Measurements from ENCODE around the gene ZP2. TPM values are rescaled to one million over a fixed set of nuclear protein-coding genes. Genes with fewer than 3 reads are reported as not detected.

The ZP2 gene
- total RNA-seq, 2 experiments from 2014 or later = not detected

DNA sequence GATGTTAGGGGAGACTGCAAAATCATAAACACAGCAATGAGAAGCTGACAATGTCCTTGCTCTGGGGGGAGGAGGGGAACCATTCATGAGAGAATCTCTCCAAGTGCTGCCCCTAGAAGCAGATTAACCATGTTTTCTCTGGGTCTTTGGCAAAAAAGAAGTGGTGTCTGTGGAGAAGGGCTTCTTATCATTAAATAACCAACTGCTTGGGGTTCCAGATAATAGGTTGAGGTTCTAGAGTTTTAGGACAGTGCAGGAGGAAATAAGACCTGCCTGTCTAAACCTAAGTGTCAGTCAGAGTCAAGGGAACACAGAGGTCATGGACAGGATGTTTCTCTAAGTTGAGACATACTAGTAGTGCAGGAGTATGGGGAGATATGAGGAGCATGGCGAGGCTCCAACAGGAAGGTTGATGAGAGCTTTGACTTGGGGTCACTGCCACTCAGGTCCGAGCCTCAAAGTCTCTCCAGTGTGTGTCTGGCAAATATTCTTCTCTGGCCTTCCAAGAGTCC lies 17.0 kb upstream of the ZP2 start:
- CTCF ChIA-PET = no interaction called here
- DNase-seq (no peak), ATAC-seq (no peak)
- Mint-ChIP-seq H3K36me3 (no peaks in the 10 kb centered on the region), H3K9me3 (ENCODE audit: low read depth) (no peaks in the 10 kb centered on the region), H3K4me1 (peaks cover 6% of the 10 kb centered on the region), H3K27ac (no peak overlapping the region), H3K4me3 (no peak overlapping the region), H3K27me3 (peaks cover 76% of the 10 kb centered on the region)

DNA sequence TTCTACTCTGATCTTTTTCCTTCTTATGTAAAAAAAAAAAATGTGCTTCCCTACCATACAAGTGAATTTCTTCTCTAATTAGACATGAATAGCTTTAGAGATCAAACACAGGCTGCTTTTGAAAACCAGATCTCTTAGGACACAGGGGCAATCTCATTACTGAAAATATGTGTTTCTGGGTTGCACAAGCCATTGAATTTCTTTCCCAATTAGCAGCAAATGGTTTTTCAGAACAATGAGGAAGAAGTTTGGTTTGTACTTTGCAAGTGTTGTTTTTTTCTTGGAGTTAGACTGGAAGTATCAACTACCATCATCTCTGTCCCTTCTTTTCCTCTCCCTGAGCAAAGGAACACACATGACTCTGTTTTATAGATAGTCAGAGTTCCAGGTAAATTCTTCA lies 16.5 kb upstream of the ZP2 start:
- DNase-seq (no peak), ATAC-seq (no peak)
- peaks cover 75% of the 10 kb centered on the region for H3K27me3 Mint-ChIP-seq
- H3K36me3 Mint-ChIP-seq = no peaks in the 10 kb centered on the region
- no peak overlapping the region for H3K27ac Mint-ChIP-seq
- H3K9me3 Mint-ChIP-seq (ENCODE audit: low read depth) = no peaks in the 10 kb centered on the region
- H3K4me1 Mint-ChIP-seq = peaks cover 6% of the 10 kb centered on the region
- CTCF ChIA-PET = no interaction called here
- no peak overlapping the region for H3K4me3 Mint-ChIP-seq

DNA sequence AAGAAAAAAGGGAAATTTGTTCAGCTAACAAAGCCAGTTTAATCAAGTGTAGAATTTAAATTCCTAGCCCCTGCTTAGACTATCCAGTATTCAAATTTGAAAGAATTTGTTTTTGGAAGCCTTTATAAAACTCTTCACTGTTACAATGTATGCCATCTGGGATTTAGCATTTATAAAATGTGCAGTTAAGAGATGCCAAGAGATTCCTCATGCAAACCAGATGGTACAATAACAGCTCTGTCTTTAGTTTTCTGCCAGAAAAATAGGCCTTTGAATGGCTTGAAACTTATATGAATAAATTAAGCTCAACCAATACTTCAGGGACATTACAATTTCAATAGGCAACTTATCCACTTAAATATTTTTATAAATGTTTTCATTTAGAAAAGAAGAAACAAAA lies 15.4 kb upstream of the ZP2 start:
- no peak for ATAC-seq
- CTCF ChIA-PET = interaction anchor here (1.0 kb wide), 1 partner anchor 1094 kb away, joined by 4 read pairs; no protein-coding TSS in a partner anchor
- Mint-ChIP-seq H3K9me3 (ENCODE audit: low read depth) (no peaks in the 10 kb centered on the region), H3K27ac (no peak overlapping the region), H3K36me3 (no peaks in the 10 kb centered on the region), H3K4me3 (no peak overlapping the region), H3K4me1 (peaks cover 6% of the 10 kb centered on the region), H3K27me3 (peaks cover 77% of the 10 kb centered on the region)
- no peak for DNase-seq

DNA sequence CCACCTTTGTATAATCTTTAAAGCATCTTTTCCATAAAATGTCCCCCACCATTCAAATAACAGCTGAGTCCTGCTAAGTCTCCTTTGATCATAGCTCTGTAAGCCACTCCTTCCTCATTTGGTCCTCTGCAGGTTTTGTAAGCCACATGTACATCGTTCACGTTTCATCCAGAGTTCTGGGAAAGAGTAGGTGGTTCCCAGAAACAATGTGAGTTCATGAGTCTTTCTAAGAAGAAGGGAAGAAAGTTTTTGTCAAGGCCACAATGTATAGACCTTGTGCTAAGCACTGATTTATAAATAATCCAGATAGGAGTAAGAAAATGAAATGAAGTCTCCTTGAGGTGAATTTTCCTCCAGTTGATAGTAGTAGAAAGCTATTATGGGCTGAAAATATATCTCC lies 13.4 kb upstream of the ZP2 start:
- Mint-ChIP-seq H3K4me3 (no peak overlapping the region), H3K27ac (no peak overlapping the region), H3K4me1 (peaks cover 6% of the 10 kb centered on the region), H3K27me3 (peaks cover 73% of the 10 kb centered on the region), H3K36me3 (no peaks in the 10 kb centered on the region), H3K9me3 (ENCODE audit: low read depth) (no peaks in the 10 kb centered on the region)
- DNase-seq (no peak), ATAC-seq (no peak)
- CTCF ChIA-PET = interaction anchor here (1.0 kb wide), 1 partner anchor 37 kb away, joined by 3 read pairs; no protein-coding TSS in a partner anchor

DNA sequence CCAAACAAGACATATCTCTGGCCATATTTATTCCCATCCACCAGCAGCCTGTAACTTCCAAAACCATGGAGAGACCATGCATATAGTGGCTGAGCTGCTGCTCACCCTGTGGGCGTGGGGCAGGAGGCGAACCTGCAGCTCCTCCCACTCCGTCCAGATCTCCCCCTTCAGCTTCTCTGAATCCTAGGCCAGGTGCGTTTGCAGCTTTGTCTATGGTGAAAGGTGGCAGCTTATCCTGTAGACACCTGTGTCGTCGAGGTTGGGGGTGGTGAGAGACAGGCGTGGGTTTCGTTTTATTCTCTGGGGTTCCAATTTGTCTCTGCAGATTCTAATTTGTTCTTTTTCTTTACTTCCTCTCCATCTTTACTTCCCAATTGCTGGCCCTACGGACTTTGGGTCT lies 12.4 kb upstream of the ZP2 start:
- CTCF ChIA-PET = no interaction called here
- H3K36me3 Mint-ChIP-seq = no peaks in the 10 kb centered on the region
- no peak overlapping the region for H3K4me3 Mint-ChIP-seq
- H3K9me3 Mint-ChIP-seq (ENCODE audit: low read depth) = no peaks in the 10 kb centered on the region
- H3K4me1 Mint-ChIP-seq = peaks cover 6% of the 10 kb centered on the region
- no peak overlapping the region for H3K27ac Mint-ChIP-seq
- DNase-seq (no peak), ATAC-seq (no peak)
- peaks cover 64% of the 10 kb centered on the region for H3K27me3 Mint-ChIP-seq

DNA sequence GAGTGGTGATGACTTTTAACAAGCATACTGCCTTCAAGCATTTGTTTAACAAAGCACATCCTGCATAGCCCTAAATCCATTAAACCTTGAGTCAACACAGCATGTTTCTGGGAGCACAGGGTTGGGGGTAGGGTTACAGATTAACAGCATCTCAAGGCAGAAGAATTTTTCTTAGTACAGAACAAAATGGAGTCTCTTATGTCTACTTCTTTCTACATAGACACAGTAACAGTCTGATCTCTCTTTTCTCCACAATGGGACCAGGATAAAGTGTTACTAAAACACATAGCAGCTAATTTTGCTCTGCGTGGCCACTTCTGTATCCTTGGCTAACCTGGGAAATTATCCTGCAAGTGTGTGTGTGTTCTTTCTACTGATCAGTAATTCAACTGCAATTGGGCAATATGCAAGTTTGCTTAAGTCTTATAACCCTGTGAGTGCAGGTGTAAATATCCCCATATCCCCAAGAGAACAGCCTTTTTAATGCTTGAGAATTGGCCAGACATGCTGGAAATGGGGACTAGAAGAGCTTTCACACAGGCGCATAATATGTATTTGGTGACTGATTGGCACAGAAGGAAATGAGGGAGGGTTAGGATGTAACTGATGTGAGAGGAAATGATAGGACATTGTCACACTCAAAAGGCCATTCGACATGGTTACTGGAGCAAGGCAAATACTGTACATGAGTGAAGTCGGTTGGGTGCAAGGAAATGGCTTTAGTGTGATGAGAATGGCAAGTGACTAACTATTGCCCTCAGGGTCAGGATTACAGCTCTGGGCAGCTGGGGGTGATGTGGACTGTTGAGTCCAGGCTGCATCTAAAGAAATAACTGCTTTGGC lies 11.3 kb upstream of the ZP2 start:
- no peaks in the 10 kb centered on the region for H3K9me3 Mint-ChIP-seq (ENCODE audit: low read depth)
- CTCF ChIA-PET = no interaction called here
- H3K4me3 Mint-ChIP-seq = no peak overlapping the region
- DNase-seq = no peak
- peaks cover 60% of the 10 kb centered on the region for H3K27me3 Mint-ChIP-seq
- H3K4me1 Mint-ChIP-seq = peaks cover 6% of the 10 kb centered on the region
- H3K36me3 Mint-ChIP-seq = no peaks in the 10 kb centered on the region
- H3K27ac Mint-ChIP-seq = no peak overlapping the region
- no peak for ATAC-seq

DNA sequence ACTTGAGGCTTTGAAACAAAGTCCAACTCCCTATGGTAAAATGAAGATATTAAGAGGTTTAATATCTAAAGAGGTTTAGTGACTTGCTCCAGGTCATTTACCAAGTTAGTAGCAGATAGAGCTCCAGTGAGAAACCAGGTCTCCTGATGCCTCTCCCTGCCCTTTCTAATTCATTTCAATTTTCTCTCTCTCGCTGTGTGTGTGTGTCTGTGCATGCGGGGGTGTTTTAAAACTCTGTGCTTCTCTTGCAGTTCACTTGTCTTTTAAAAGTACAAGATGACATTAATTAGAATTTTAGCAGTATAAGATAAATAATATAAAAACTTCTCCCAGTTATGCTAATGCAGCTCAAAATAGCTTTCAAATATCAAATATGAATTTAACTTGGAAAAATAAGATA lies 8.2 kb upstream of the ZP2 start:
- no peak for ATAC-seq

DNA sequence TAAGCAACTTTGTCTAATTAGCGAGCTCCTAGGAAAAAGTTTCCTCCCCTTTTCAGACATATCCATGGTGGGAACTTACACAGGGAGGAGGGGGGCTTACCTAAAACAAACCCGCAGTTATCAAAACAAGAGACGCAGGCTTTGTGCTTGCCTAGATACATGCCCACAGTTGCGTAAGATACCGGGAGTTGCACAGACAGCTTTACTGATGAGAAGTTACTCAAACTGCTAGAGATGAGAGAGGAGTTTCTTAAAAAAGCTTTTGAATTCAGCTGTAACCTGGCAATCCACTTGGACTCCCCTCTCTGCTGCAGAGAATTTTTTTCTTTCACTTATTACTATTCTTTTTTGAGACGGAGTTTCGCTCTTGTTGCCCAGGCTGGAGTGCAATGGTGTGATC lies 6.8 kb upstream of the ZP2 start:
- Mint-ChIP-seq H3K27me3 (peaks cover 51% of the 10 kb centered on the region), H3K9me3 (ENCODE audit: low read depth) (no peaks in the 10 kb centered on the region)
- CTCF ChIA-PET = no interaction called here

More for the DNA sequence above, 8.2 kb upstream of the ZP2 start:
- H3K9me3 Mint-ChIP-seq (ENCODE audit: low read depth) = no peaks in the 10 kb centered on the region
- no peaks in the 10 kb centered on the region for H3K36me3 Mint-ChIP-seq
- CTCF ChIA-PET = no interaction called here
- no peak overlapping the region for H3K4me3 Mint-ChIP-seq
- no peak overlapping the region for H3K27ac Mint-ChIP-seq
- H3K27me3 Mint-ChIP-seq = peaks cover 48% of the 10 kb centered on the region
- no peak for DNase-seq
- H3K4me1 Mint-ChIP-seq = peaks cover under 1% of the 10 kb centered on the region

DNA sequence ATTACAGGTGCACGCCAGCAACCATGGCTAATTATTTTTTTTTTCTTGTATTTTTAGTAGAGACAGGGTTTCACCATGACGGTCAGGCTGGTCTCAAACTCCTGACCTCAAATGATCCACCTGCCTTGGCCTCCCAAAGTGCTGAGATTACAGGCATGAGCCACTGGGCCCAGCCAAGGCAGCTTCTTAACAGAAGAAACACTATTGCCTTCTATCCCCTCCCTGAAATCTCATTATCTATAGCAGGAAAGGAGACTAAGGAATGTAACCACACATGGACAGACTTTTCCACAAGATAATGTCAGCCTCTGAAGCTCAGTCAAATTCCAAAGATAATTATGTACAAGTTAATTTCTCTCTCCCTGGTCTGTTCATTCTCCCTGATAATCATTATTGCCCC lies 5.7 kb upstream of the ZP2 start:
- DNase-seq = no peak
- ATAC-seq = no peak
- Mint-ChIP-seq H3K9me3 (ENCODE audit: low read depth) (no peaks in the 10 kb centered on the region), H3K36me3 (no peaks in the 10 kb centered on the region), H3K4me3 (no peak overlapping the region), H3K4me1 (no peaks in the 10 kb centered on the region), H3K27me3 (peaks cover 43% of the 10 kb centered on the region), H3K27ac (no peak overlapping the region)
- CTCF ChIA-PET = no interaction called here

More for the DNA sequence above, 6.8 kb upstream of the ZP2 start:
- Mint-ChIP-seq H3K4me3 (no peak overlapping the region), H3K27ac (no peak overlapping the region), H3K36me3 (no peaks in the 10 kb centered on the region), H3K4me1 (no peaks in the 10 kb centered on the region)
- ATAC-seq (no peak), DNase-seq (no peak)

DNA sequence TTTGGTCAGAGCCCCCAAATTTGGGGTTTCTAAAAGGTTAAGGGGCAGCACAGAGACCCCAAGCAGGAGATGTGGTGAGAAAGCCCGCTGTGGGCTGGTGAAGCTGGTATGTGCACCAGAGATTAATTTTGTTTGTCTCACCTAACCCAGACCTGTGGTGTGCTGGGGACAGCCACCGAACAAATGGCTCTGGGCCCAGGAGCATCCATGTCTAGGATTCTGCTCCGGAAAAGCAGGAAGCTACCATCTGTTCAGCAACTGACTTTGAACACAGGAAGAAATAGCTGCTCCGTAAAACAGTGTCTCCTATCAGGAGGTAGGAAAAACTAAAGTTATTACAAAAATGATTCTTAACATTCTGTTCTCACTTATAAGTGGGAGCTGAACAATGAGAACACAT lies 2.7 kb upstream of the ZP2 start:
- CTCF ChIA-PET = interaction anchor here (1.2 kb wide), 1 partner anchor 26 kb away, joined by 3 read pairs; no protein-coding TSS in a partner anchor

DNA sequence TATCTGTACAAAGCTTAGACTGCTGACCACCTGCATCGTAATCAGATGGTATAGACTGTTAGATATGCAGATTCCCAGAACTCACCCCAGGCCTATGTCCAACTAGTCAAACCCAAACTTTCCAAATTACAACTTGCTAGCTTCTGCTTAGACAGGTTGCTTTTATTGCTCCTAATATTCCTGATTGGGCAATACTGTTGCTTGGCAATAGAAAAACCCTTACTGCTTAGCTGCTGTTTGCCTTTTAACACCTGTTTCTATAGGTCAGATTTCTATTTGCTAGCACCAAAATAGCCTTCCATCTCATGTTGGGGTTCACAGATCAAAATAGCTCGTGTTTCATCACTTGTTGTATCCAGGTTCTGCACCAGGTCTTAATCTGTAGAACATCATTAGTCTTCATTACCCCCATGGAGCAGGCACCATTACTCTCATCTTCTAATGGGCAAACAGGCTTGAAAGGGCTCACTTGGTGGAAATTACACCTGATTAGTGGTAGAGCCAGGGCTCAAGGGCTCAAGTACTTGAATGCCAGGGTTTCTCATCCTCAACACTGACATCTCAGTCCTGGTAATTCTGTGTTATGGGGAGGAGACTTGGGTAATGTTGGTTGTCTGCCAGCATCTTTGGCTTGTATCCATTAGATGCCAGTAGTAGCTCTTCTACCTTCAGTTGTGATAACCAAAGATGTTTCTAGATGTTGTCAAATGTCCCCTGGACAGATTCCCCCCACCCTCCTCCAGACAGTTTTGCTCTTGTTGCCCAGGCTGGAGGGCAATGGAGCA lies 2.7 kb downstream of the ZP2 start:
- Mint-ChIP-seq H3K9me3 (ENCODE audit: low read depth) (no peaks in the 10 kb centered on the region), H3K36me3 (no peaks in the 10 kb centered on the region), H3K27ac (no peak overlapping the region), H3K4me1 (no peaks in the 10 kb centered on the region), H3K27me3 (peaks cover 34% of the 10 kb centered on the region), H3K4me3 (no peak overlapping the region)
- DNase-seq = no peak
- ATAC-seq = no peak
- CTCF ChIA-PET = no interaction called here

More for the DNA sequence above, 2.7 kb upstream of the ZP2 start:
- Mint-ChIP-seq H3K4me1 (no peaks in the 10 kb centered on the region), H3K36me3 (no peaks in the 10 kb centered on the region), H3K27ac (no peak overlapping the region), H3K4me3 (no peak overlapping the region), H3K9me3 (ENCODE audit: low read depth) (no peaks in the 10 kb centered on the region), H3K27me3 (peaks cover 40% of the 10 kb centered on the region)
- DNase-seq (no peak), ATAC-seq (no peak)

DNA sequence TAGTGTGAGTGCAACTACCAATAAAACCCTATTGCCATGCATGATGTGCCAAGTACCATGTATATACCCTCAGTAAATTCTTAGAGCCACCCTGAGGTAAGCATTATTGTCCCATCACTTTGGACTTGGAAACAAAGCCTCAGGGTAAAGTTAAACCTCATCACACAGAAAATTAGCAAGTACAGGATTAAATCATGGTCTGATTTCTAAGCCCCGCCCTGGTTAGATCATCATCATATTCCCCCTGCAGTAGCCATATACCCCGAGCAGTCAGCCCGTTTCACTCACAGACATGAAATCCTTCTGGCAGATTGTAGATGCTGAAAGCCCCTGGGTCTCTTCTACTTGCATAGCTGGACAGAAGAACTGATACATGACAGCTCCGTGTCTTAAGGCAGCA lies 4.8 kb downstream of the ZP2 start:
- CTCF ChIA-PET = no interaction called here
- no peaks in the 10 kb centered on the region for H3K4me1 Mint-ChIP-seq
- H3K36me3 Mint-ChIP-seq = no peaks in the 10 kb centered on the region
- H3K4me3 Mint-ChIP-seq = no peak overlapping the region
- no peaks in the 10 kb centered on the region for H3K9me3 Mint-ChIP-seq (ENCODE audit: low read depth)
- DNase-seq = no peak
- ATAC-seq = no peak
- H3K27me3 Mint-ChIP-seq = peaks cover 37% of the 10 kb centered on the region
- H3K27ac Mint-ChIP-seq = no peak overlapping the region

DNA sequence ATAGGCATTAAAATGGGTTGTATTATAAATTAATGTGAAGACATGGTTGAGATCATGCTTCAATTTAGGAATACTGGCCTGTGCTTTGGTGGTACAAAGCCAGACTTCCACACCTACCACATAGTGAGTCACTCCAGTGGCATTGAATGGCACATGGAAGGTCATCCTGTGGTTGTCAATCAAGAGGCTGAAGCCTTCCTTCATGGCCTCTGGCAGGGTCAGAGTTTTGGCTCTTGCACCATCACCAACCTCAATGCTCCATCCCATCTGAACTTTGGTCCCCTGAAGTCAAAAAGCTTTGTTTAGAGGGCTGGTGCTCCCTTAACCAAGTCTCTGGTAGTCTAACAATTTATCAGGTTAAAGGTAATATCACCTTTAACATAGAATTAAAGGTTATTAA lies 6.1 kb downstream of the ZP2 start:
- CTCF ChIA-PET = interaction anchor here (0.6 kb wide), 1 partner anchor 48 kb away, joined by 3 read pairs; no protein-coding TSS in a partner anchor
- H3K27me3 Mint-ChIP-seq = peaks cover 37% of the 10 kb centered on the region
- H3K4me1 Mint-ChIP-seq = no peaks in the 10 kb centered on the region
- no peak overlapping the region for H3K4me3 Mint-ChIP-seq
- H3K9me3 Mint-ChIP-seq (ENCODE audit: low read depth) = no peaks in the 10 kb centered on the region
- ATAC-seq (no peak), DNase-seq (no peak)
- no peak overlapping the region for H3K27ac Mint-ChIP-seq
- no peaks in the 10 kb centered on the region for H3K36me3 Mint-ChIP-seq

Data from activated CD8-positive, alpha-beta memory T cell treated with anti-CD3 and anti-CD28 coated beads, Interleukin-2, amount 10 ng/mL, durations not matched to agents 7 days and 5 days (primary cell).